GM18505 (cell line): Measurements from ENCODE around the gene NFIA.
A peak's percentile ranks its signal among the peaks of the same experiment; 100 is the strongest.

Experiments used
- ATAC-seq: cut with Tn5 transposase; IDR thresholded peaks from one replicate; pipeline ENCODE4 v1.9.1; 2021; ENCODE audit not compliant: unreplicated experiment
- POLR2A ChIP-seq: IDR thresholded peaks from 4 replicates; pipeline ENCODE4 v1.6.1; 2011; ENCODE audit warnings: borderline replicate concordance; ENCODE audit not compliant: insufficient read depth, insufficient read length; ENCODE audit errors: extremely low read depth

NFIA gene

GRCh38 chr1:61082311-61083012, at the start of gene NFIA:
NFIA (plus strand) TSS chr1:61082561.
- ATAC-seq = no peak
- TF ChIP-seq POLR2A = no peak

- ATAC-seq = no peak
- no peak for TF ChIP-seq POLR2A
These were observed 46.5 kb upstream of the NFIA start for GRCh38 chr1:61035880-61036279.

- ATAC-seq = no peak
- no peak for TF ChIP-seq POLR2A
These were observed 39.8 kb upstream of the NFIA start for GRCh38 chr1:61042466-61043009.

GRCh38 chr1:61043010-61043820, 39.1 kb upstream of the NFIA start:
- peak; percentile 87 for ATAC-seq
- no peak for TF ChIP-seq POLR2A

GRCh38 chr1:61046434-61046833, 35.9 kb upstream of the NFIA start:
- TF ChIP-seq POLR2A = no peak
- no peak for ATAC-seq

- TF ChIP-seq POLR2A = no peak
- ATAC-seq = no peak
These were observed 35.3 kb upstream of the NFIA start for GRCh38 chr1:61047061-61047460.

GRCh38 chr1:61049850-61050540, 32.4 kb upstream of the NFIA start:
- peak; percentile 86 for ATAC-seq

GRCh38 chr1:61050541-61051442, 31.6 kb upstream of the NFIA start:
- no peak for TF ChIP-seq POLR2A
- ATAC-seq = no peak

More at GRCh38 chr1:61049850-61050540, 32.4 kb upstream of the NFIA start:
- TF ChIP-seq POLR2A = no peak

GRCh38 chr1:61051443-61051718, 31.0 kb upstream of the NFIA start:
- no peak for ATAC-seq
- TF ChIP-seq POLR2A = no peak

- no peak for ATAC-seq
- no peak for TF ChIP-seq POLR2A
These were observed 30.5 kb upstream of the NFIA start for GRCh38 chr1:61051719-61052394.

- no peak for TF ChIP-seq POLR2A
- ATAC-seq = no peak
These were observed 29.8 kb upstream of the NFIA start for GRCh38 chr1:61052395-61053225.
